Uterus (tissue), 2 donors: ENCODE data around the gene SRSF5.

ENCODE experiments used
- CTCF ChIP-seq, 4 experiments: fragments of 200-600 bp in 2 of 4; fragments of 450-650 bp in 2 of 4; sonication (generic) in 2 of 4; IDR thresholded peaks; one replicate each; pipeline ENCODE4 v1.5.1; 2016 to 2019; ENCODE audit warnings: antibody characterized with exemption in 4 of 4, mild to moderate bottlenecking in 2 of 4, moderate library complexity in 1 of 4
- POLR2A ChIP-seq, 2 donors: fragments of 450-650 bp; IDR thresholded peaks; one replicate each; pipeline ENCODE4 v1.6.1; 2016; ENCODE audit warnings: antibody characterized with exemption in 2 of 2, mild to moderate bottlenecking in 1 of 2, moderate library complexity in 1 of 2

- no peak for TF ChIP-seq POLR2A (IDR thresholded peaks at IDR 0.05)
- TF ChIP-seq CTCF (IDR thresholded peaks at IDR 0.05): no peak
These were observed 17.0 kb upstream of the SRSF5 start for GRCh38 chr14:69749956-69750355.
